NCI-H187 treated with DMSO at 0.1 percent for 48 hours (cell line): ENCODE data around the gene CACNA1E.
"Not testable (repeated sequence)": the region's sequence is repeated elsewhere in the genome, so short reads cannot be mapped to it uniquely, and the experiment has no call there.

ENCODE experiments used
- DNase-seq: peaks from one replicate; lab custom pipeline; 2025; lab: John Stamatoyannopoulos, UW

Gene CACNA1E

DNA sequence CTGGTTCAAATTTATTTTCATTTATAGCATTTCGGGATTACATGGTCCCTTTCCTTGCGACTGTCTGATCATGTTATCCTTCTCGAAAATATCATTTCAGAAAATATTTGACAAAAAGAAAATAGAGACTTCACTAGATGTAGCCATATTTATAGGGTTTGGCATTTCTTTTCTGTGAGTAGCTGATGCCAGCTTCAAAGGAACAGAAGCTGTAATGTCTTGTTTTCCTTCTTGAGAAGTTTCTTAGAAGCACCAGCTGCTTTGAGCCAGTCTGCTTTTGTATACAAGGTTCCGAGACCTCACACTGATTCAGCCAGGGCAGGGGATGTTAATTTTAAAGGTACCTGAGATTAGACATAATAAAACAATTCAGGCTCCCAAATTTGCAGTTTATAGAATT is 329.9 kb downstream of the CACNA1E start:
- no peak for DNase-seq

DNA sequence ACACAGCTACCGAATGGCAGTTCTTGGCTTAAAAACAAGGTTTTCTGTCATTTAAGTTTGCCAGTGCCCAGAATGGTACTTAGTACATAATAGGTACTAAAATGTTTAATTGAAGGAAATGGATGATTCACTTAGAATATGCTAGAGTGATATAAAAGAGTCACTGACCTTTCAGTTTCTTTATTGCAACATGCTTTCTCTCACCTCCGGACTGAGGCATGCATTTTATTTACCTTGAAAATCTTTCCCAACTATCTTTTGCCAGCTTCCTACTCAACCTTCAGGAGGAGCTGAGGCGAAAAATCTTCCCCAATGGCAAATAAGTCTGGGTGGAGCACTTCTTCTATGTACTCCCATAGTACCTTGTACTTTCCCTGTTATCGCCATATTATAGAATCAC is 333.3 kb downstream of the CACNA1E start:
- DNase-seq, result no peak

DNA sequence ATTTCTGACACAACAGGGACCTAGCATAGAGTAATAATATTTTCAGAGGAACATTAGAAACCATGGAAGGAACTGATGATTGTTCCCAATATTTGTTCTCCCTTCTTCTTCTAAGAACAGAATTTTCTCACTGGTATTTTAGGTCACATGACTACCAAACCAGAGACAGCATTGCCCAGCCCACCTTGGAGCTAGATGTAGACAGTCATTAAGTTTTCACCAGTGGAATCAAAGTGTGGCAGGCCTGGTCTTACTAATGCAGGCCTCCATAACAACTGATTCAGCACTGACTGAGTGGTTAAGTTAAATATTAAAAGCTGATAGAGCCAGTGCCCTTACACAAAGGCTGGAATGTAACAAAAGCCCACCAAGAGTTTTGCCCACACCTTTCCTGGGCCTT is 333.8 kb downstream of the CACNA1E start:
- no peak for DNase-seq

DNA sequence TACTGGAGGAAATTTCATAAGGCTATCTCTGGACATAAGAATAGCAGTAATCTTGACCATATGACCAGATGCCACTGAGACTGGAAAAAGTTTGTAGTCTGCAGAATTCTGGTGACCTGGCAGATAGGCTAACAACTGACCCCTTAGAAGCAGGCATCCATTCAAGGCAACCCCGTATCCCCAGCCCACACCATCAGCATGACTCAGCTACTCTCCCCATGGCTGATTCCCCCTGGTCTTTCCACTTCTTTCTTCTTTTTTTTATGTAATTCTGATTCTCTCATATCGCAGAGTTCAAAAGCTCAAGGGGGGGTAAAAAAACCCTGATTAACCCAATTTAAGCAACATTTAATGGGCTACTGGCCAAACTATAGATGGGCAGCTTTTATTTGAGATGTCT is 335.1 kb downstream of the CACNA1E start:
- DNase-seq, result no peak

DNA sequence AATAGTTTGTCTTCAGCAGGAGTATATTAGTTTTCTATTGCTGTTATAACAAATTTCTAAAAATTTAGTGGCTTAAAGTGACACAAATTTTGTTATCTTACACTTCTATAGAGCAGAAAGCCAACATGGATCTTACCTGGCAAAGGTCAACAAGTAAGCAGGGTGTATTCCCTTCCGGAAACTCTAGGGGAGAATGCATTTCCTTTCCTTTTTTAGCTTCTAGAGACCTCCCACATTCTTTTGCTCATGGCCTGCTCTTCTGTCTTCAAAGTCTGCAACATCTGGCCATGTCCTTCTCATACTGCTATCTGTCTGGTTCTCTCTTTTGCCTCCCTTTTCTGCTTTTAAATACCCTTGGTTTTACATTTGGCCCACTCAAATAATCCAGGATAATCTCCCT is 335.6 kb downstream of the CACNA1E start:
- DNase-seq, result no peak

DNA sequence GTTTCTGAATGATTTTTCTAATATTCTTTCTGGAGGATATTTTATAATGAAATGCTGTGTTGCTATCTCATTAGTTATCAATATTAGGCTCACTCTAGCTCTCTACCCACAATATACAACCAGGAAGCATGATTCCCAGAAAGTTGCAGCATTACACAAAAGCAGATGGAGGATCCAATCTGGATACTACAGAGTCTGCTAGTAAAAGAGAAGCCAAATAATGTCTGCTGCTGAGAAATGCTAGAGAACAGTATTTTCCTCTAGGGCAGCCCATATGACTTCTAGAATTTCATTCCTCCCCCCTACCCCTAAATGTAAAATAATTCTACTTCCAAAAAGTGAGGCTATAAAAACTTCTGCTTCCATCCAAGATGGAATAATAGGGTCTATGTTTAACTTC is 338.4 kb downstream of the CACNA1E start:
- DNase-seq, result no peak

- not testable (repeated sequence) for DNase-seq
Measured at GRCh38 chr1:181832173-181832880, 349.0 kb downstream of the CACNA1E start.

DNA sequence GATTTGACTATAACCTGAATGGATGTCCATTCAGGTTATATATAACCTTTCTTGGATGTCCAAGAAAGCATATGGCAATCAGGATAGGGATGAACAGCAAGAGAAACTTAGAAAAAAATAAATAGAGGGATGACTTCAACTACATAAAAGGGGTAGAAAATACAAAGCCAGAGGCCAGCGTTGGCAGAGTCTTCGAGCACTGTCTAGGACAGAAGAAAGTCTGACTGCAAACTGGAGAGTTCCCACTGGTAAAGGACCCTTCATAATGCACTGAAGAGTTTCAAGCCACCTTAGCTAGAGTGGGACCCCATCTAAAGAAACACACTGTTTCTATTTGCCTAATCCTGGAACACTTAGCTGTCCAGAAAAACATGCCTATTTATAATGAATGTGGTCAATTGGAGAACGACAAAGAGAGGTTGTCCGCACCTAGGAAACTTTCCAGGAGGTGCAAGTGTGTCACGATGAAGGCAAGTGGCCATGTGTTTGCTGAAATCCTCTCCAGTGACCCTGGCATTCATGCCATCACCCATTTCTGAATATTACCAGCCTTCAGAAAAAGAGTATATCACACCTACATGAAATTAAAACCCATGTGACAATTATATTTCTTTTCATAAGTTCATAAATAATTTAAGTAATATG is 362.8 kb downstream of the CACNA1E start:
- no peak for DNase-seq

- no peak for DNase-seq
Measured at GRCh38 chr1:181846681-181847080, 363.4 kb downstream of the CACNA1E start.

DNA sequence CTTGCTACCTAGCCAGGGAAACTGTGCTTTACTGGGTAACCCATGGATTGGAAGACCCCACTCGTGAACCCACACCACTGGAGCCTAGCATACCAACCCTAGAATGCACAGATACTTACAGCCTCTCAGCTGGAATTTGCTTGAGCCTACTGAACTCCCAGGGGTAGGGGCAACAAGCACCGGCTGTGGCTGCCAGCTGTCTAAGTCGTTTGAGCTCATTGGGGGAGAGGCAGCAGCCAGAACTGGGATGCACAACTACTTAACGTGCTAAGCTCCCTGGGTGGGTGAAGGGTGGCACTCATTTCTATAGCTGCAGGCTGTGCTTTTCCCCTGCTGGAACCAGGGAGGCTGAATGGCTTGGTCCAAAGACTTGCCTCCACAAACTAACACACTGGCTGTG is 365.8 kb downstream of the CACNA1E start:
- no peak for DNase-seq

GRCh38 chr1:181854212-181854611 is 370.9 kb downstream of the CACNA1E start:
- DNase-seq, result not testable (repeated sequence)

DNA sequence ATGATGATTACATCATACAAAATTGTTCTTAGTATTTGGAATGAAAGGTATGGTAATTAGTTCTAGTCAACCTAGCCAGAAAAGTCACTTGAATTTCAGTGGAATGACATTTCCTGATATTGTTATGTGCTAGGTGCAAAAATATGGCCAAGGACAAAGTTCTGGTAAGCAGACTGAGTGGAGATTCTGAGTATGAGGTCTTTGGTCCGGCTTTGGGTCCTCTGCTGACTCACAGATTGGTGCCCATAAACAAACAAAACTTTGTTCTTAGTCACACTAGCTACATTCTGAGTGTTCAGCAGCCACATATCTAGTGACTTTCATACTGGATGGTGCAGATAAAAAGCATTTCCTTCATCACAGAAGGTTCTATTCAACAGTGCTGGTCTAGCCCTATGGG is 372.1 kb downstream of the CACNA1E start:
- DNase-seq, result no peak
